Transverse colon (tissue), 3 donors: ENCODE data around the gene RBM19.

ENCODE experiments used
- EP300 ChIP-seq: sonication (generic); formaldehyde crosslinking; IDR thresholded peaks from one replicate; pipeline ENCODE4 v1.6.1; 2017; ENCODE audit warnings: antibody characterized with exemption, low read depth
- TF ChIP-seq, protein P1 (sequence below), 5 experiments: fragments of 200-600 bp in 3 of 5; fragments of 450-650 bp in 2 of 5; sonication (generic) in 3 of 5; IDR thresholded peaks; 1 replicate in 2 of 5; 2 replicates in 3 of 5; pipeline ENCODE4 v1.5.1; 2016 to 2017; ENCODE audit warnings: antibody characterized with exemption in 5 of 5, inconsistent platforms in 3 of 5, mild to moderate bottlenecking in 2 of 5, moderate library complexity in 1 of 5

GRCh38 chr12:113882690-113883089, 83.4 kb downstream of the RBM19 start:
- TF ChIP-seq, protein P1, sequence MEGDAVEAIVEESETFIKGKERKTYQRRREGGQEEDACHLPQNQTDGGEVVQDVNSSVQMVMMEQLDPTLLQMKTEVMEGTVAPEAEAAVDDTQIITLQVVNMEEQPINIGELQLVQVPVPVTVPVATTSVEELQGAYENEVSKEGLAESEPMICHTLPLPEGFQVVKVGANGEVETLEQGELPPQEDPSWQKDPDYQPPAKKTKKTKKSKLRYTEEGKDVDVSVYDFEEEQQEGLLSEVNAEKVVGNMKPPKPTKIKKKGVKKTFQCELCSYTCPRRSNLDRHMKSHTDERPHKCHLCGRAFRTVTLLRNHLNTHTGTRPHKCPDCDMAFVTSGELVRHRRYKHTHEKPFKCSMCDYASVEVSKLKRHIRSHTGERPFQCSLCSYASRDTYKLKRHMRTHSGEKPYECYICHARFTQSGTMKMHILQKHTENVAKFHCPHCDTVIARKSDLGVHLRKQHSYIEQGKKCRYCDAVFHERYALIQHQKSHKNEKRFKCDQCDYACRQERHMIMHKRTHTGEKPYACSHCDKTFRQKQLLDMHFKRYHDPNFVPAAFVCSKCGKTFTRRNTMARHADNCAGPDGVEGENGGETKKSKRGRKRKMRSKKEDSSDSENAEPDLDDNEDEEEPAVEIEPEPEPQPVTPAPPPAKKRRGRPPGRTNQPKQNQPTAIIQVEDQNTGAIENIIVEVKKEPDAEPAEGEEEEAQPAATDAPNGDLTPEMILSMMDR (IDR thresholded peaks at IDR 0.05) = no peak
- no peak for TF ChIP-seq EP300
